Choroid plexus epithelial cell (primary cell): ENCODE data around the gene FAM120A.

Experiments
- DNase-seq: peaks from one replicate; pipeline ENCODE4 v3.0.0-alpha.2; 2010; ENCODE audit warnings: low read depth
- H3K4me3 ChIP-seq: 2 replicates; pipeline ENCODE4 v1.5.1; 2011; ENCODE audit warnings: low read depth, mild to moderate bottlenecking, control low read depth, low read length, moderate library complexity
- CTCF ChIP-seq: conservative IDR thresholded peaks from 2 replicates; pipeline ENCODE4 v1.5.1; 2011; ENCODE audit warnings: low read depth, mild to moderate bottlenecking, control low read depth, inconsistent platforms, low read length, moderate library complexity

Gene FAM120A

DNA sequence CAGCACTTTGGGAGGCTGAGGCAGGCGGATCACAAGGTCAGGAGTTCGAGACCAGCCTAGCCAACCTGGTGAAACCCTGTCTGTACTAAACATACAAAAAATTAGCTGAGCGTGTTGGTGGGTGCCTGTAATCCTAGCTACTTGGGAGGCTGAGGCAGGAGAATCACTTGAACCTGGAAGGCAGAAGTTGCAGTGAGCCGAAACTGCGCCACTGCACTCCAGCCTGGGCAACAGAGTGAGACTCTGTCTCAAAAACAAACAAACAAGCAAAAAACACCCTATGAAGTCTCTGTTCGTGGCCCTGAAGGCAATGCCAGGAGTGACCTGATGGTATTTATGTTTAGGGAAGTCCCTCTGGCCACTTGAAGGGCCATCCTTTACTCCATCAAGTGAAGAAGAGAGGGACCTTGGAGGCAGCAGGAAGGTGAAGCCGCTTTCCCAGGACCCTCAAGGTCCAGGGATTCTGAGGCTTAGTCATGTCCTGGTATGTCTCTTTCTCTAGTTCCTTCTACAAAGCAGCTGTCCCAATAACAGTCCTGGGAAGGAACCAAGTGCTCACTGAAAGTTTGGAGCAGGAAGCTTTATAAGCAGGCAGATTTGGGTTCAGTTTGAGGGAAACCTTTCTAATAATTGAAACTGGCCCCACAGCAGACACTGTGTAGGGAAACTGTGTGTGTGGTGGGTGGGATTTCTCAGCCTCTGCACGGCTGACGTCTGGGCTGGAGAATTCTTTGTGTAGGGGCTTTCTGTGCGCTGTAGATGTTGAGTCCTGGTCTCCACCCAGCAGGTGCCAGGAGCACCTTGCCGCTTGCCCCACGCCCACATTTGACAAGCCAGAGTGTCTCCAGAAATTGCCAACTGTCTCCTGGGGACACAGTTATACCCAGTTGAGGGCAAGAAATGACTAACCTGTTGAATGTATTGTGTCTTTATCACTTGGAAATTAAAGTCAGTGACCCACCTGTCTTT, 137.4 kb downstream of the FAM120A start:
- H3K4me3 ChIP-seq: no peak overlapping the region
- DNase-seq: no peak
- no peak for TF ChIP-seq CTCF

DNA sequence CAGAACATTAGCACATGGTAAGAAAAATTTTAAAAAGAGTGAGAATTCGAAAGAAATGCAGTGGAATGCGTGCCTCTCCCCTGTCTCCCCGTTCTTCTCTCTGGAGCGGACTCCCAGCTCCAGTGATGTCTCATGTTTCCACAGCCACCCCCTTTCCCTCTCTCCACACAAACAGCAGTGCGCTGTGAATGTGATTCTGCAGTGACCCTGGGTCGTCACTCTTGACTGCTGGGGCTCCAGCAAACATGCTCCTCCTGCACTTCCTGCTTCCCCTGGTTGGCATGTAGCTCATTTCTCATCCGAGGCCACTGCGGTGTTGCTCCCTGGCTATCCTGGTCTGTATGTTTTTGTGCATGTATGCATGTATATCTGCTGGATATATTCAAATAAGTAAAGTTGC, 138.2 kb downstream of the FAM120A start:
- peak; percentile 65 for DNase-seq
- no peak for TF ChIP-seq CTCF

GRCh38 chr9:93590609-93591234, 139.2 kb downstream of the FAM120A start:
- TF ChIP-seq CTCF: no peak
- H3K4me3 ChIP-seq: no peak overlapping the region
- DNase-seq: no peak

More for the DNA sequence above, 138.2 kb downstream of the FAM120A start:
- H3K4me3 ChIP-seq: peak overlapping the region; percentile 13

DNA sequence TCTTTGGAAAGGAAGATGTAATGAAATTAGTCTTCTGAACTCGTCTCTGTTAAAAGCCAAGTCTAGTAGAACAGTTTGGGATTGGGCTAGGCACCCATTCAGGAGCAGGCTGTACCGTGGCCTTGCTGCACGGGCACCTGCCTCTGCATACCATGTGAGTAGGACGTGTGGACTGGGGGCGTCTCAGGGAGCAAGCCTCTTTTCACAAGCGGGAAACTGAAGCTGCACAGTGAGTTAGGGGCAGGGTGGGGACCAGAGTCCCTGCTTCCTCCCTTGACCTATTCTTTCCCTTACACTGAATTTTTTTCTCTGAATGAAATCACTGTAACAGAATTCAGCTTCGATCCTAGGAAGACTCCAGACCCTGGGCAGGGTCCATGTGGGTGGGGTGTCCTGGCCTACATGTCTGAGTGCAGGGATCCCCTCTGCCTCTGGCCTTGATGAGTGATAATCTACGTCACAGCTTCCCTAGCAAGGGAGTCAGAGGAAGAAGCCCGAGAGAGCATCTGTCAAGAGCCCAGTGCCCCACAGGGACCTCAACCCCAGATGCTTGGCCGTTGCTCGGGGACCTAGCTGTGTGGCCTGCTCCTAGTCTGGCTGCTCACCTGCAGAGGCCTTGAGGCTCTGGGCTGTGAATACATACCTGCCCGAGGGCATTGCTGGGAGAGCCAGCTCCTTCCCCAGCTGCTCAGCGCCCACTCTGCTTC, 140.0 kb downstream of the FAM120A start:
- H3K4me3 ChIP-seq: no peak overlapping the region
- no peak for DNase-seq
- no peak for TF ChIP-seq CTCF

GRCh38 chr9:93592008-93592642, 140.6 kb downstream of the FAM120A start:
- H3K4me3 ChIP-seq: no peak overlapping the region
- no peak for TF ChIP-seq CTCF
- no peak for DNase-seq

GRCh38 chr9:93592643-93593021, 141.1 kb downstream of the FAM120A start:
- no peak for DNase-seq
- peak; percentile 30 for TF ChIP-seq CTCF
- no peak overlapping the region for H3K4me3 ChIP-seq
